A673 (cell line): ENCODE results near the gene EXO5. TPM values are rescaled to one million over a fixed set of nuclear protein-coding genes. Genes with fewer than 3 reads are reported as not detected.

ENCODE experiments used
- BruUV-seq: library from RNA; stranded (reverse); fragments of 400-500 nt; replicated peaks from 2 replicates; lab custom pipeline; 2021; lab: Mats Ljungman, UMichigan
- CTCF ChIA-PET: fragments of 300-600 bp; sonication (Branson Sonifier 250); formaldehyde crosslinking; loops from one replicate; lab custom pipeline; 2022; ENCODE audit warnings: antibody characterized with exemption; lab: Charles Lee
- POLR2A ChIA-PET: fragments of 300-600 bp; sonication (Branson Sonifier 250); formaldehyde crosslinking; loops from one replicate; lab custom pipeline; 2022; ENCODE audit warnings: antibody characterized with exemption; ENCODE audit not compliant: low non-redundant PET; lab: Charles Lee
- DNase-seq: peaks from one replicate; pipeline ENCODE4 v3.0.0-alpha.2; 2015; ENCODE audit warnings: low spot score
- H3K27ac ChIP-seq: fragments of 200-600 bp; sonication (generic); 2 replicates; pipeline ENCODE4 v1.5.1; 2016; ENCODE audit warnings: mixed run types, low read depth, mild to moderate bottlenecking, mixed read lengths, antibody characterized with exemption, low read length; ENCODE audit not compliant: poor library complexity, severe bottlenecking
- H3K27me3 ChIP-seq: fragments of 200-600 bp; sonication (generic); replicated peaks from 2 replicates; pipeline ENCODE4 v1.6.1; 2017; ENCODE audit warnings: mixed run types, low read depth, mild to moderate bottlenecking, mixed read lengths, antibody characterized with exemption, low read length; ENCODE audit not compliant: insufficient read depth, poor library complexity
- H3K36me3 ChIP-seq: fragments of 200-600 bp; sonication (generic); 2 replicates; pipeline ENCODE4 v1.6.1; 2016; ENCODE audit warnings: mixed run types, mild to moderate bottlenecking, mixed read lengths, antibody characterized with exemption, low read length; ENCODE audit not compliant: insufficient read depth, poor library complexity, severe bottlenecking
- H3K4me1 ChIP-seq: fragments of 200-600 bp; sonication (generic); 2 replicates; pipeline ENCODE4 v1.6.1; 2017; ENCODE audit warnings: mixed run types, mild to moderate bottlenecking, mixed read lengths, antibody characterized with exemption, low read length; ENCODE audit not compliant: insufficient read depth, poor library complexity, severe bottlenecking
- H3K4me3 ChIP-seq: fragments of 200-600 bp; sonication (generic); 2 replicates; pipeline ENCODE4 v1.5.1; 2016; ENCODE audit warnings: low read depth, mixed run types, mild to moderate bottlenecking, mixed read lengths, low read length; ENCODE audit not compliant: poor library complexity, severe bottlenecking
- H3K9me3 ChIP-seq: fragments of 200-600 bp; sonication (generic); 2 replicates; pipeline ENCODE4 v1.6.1; 2016; ENCODE audit warnings: mixed run types, low read depth, mild to moderate bottlenecking, mixed read lengths, antibody characterized with exemption, low read length; ENCODE audit not compliant: poor library complexity, severe bottlenecking
- CTCF ChIP-seq: fragments of 300-800, 200-600 bp; sonication (generic); conservative IDR thresholded peaks from 2 replicates; pipeline ENCODE4 v1.5.1; 2017; ENCODE audit warnings: low read depth, mild to moderate bottlenecking, antibody characterized with exemption, low read length, moderate library complexity, mixed read lengths
- EZH2 ChIP-seq: fragments of 200-600 bp; sonication (generic); IDR thresholded peaks from 2 replicates; pipeline ENCODE4 v1.6.1; 2017; ENCODE audit warnings: borderline replicate concordance, low read depth, mild to moderate bottlenecking, mixed read lengths, antibody characterized with exemption, low read length; ENCODE audit not compliant: poor library complexity, severe bottlenecking
- intact Hi-C: fragments of 100-400 bp; cut with micrococcal nuclease; formaldehyde crosslinking; loops from one replicate; pipeline ENCODE4 v1.10.0; 2022; ENCODE audit not compliant: unreplicated experiment
- total RNA-seq: library from RNA; stranded (reverse); gene quantifications from 2 replicates; pipeline ENCODE4 v1.2.3, GENCODE V29; 2021

EXO5 gene
- total RNA-seq, 1 experiment from 2014 or later = 20.3 TPM

- ChIA-PET CTCF (no interaction called here), POLR2A (no interaction called here)
- H3K27me3 ChIP-seq = no peaks in the 10 kb centered on the region
- no peaks in the 10 kb centered on the region for H3K4me1 ChIP-seq
- H3K4me3 ChIP-seq = no peak overlapping the region
- H3K9me3 ChIP-seq = no peaks in the 10 kb centered on the region
- no peak for DNase-seq
- no TSS peak for BruUV-seq
- H3K36me3 ChIP-seq = no peaks in the 10 kb centered on the region
- TF ChIP-seq CTCF = no peak
- TF ChIP-seq EZH2 = no peak
- intact Hi-C loops = no loop called here
- no peak overlapping the region for H3K27ac ChIP-seq
Measured at GRCh38 chr1:40562185-40562584, 53.6 kb downstream of the EXO5 start.

- no peak for TF ChIP-seq EZH2
- no peak for TF ChIP-seq CTCF
- Histone ChIP-seq H3K4me3 (no peak overlapping the region), H3K27me3 (no peaks in the 10 kb centered on the region), H3K36me3 (no peaks in the 10 kb centered on the region), H3K9me3 (no peaks in the 10 kb centered on the region), H3K27ac (no peak overlapping the region), H3K4me1 (no peaks in the 10 kb centered on the region)
- intact Hi-C loops = no loop called here
- CTCF ChIA-PET = no interaction called here
- no peak for DNase-seq
- no TSS peak for BruUV-seq
- POLR2A ChIA-PET = no interaction called here
Measured at GRCh38 chr1:40563266-40563665, 54.7 kb downstream of the EXO5 start.

- Histone ChIP-seq H3K4me1 (no peaks in the 10 kb centered on the region), H3K27me3 (no peaks in the 10 kb centered on the region), H3K36me3 (no peaks in the 10 kb centered on the region), H3K27ac (no peak overlapping the region), H3K4me3 (no peak overlapping the region), H3K9me3 (no peaks in the 10 kb centered on the region)
- no TSS peak for BruUV-seq
- intact Hi-C loops = no loop called here
- ChIA-PET CTCF (no interaction called here), POLR2A (no interaction called here)
- TF ChIP-seq CTCF (no peak), EZH2 (no peak)
- no peak for DNase-seq
Measured at GRCh38 chr1:40564506-40564905, 55.9 kb downstream of the EXO5 start.
